Measurements from ENCODE around the gene ANTXR2.
A peak's percentile ranks its signal among the peaks of the same experiment; 100 is the strongest.

DNA sequence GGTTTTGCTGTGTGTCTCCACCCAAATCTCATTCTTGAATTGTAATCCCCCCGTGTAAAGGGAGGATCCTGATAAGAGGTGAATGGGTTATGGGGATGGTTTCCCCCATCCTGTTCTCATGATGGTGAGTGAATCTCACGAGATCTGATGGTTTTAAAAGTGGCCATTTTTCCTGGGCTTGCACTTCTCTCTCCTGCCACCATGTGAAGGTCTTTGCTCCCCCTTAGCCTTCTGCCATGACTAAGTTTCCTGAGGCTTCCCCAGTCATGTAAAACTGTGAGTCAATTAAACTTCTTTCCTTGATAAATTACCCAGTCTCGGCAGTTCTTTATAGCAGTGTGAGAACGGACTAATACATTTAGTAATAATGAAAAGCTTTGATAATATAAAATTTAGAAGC lies 46.9 kb downstream of the ANTXR2 start:
- no peak for TF ChIP-seq TAF1 (IDR thresholded peaks at IDR 0.05; ENCODE audit: low read depth, low read length)
- TF ChIP-seq EGR1 (IDR thresholded peaks at IDR 0.05; ENCODE audit: borderline replicate concordance, low read depth, low read length) = no peak
- peak in 1 of 3 experiments; percentile 27; a peak in 1 of 4 replicates for TF ChIP-seq CTCF (IDR thresholded peaks at IDR 0.05; ENCODE audit: control extremely low read depth in 1 of 3, insufficient read depth in 1 of 3, low read depth in 1 of 3, low read length in 3 of 3)
- no peak for TF ChIP-seq POLR2A (IDR thresholded peaks at IDR 0.05; ENCODE audit: control extremely low read depth in 1 of 2, low read depth in 2 of 2, low read length in 2 of 2)
- TF ChIP-seq EP300 (IDR thresholded peaks at IDR 0.05; ENCODE audit: borderline replicate concordance in 1 of 2, low read depth in 2 of 2, low read length in 2 of 2) = no peak
- TF ChIP-seq SP2 (IDR thresholded peaks at IDR 0.05; ENCODE audit: low read length) = no peak
- TF ChIP-seq RXRA (IDR thresholded peaks at IDR 0.05; ENCODE audit: insufficient read depth, low read depth, low read length) = no peak
- TF ChIP-seq ATF2 (IDR thresholded peaks at IDR 0.05; ENCODE audit: low read length) = no peak
- TF ChIP-seq YY1 (IDR thresholded peaks at IDR 0.05; ENCODE audit: low read depth, low read length) = peak; percentile 39; the same call in 1 of the 2 replicates
- no peak for TF ChIP-seq TEAD4 (IDR thresholded peaks at IDR 0.05; ENCODE audit: low read depth, low read length)
- TF ChIP-seq JUND (IDR thresholded peaks at IDR 0.05; ENCODE audit: low read length) = no peak
- no peak for TF ChIP-seq BRCA1 (IDR thresholded peaks at IDR 0.05; ENCODE audit: low read depth, low read length)
- no peak for TF ChIP-seq GABPA (IDR thresholded peaks at IDR 0.05; ENCODE audit: borderline replicate concordance, insufficient read depth, low read length)
- no peak for TF ChIP-seq SRF (IDR thresholded peaks at IDR 0.05; ENCODE audit: low read depth, low read length)

All from H1 (cell line).